ENCODE results near the gene LACTB.
"Not testable (repeated sequence)": the region's sequence is repeated elsewhere in the genome, so short reads cannot be mapped to it uniquely, and the experiment has no call there.

The LACTB gene

GRCh38 chr15:63104727-63105126, 16.9 kb upstream of the LACTB start:
- Histone ChIP-seq H3K79me2 (ENCODE audit: insufficient read depth, low read length) (no peaks in the 10 kb centered on the region), H3K9ac (ENCODE audit: low read length) (no peak overlapping the region), H3K27me3 (ENCODE audit: low read length) (no peaks in the 10 kb centered on the region), H4K20me1 (ENCODE audit: low read depth, low read length) (no peaks in the 10 kb centered on the region), H3K4me2 (ENCODE audit: low read depth, low read length, poor library complexity, severe bottlenecking) (no peak overlapping the region), H3K4me3 (ENCODE audit: insufficient read depth, low read length, poor library complexity, severe bottlenecking) (no peak overlapping the region), H3F3A (ENCODE audit: insufficient read depth) (no peaks in the 10 kb centered on the region), H2AFZ (ENCODE audit: low read depth, low read length, severe bottlenecking) (no peak overlapping the region), H3K9me3 (ENCODE audit: insufficient read depth, low read length) (no peaks in the 10 kb centered on the region), H3K36me3 (ENCODE audit: low read length) (no peaks in the 10 kb centered on the region), H3K27ac (ENCODE audit: low read depth, low read length) (no peak overlapping the region), H3K9me2 (replicated peaks; ENCODE audit: insufficient read depth, low read length) (no peaks in the 10 kb centered on the region)
- TF ChIP-seq CTCF (IDR thresholded peaks at IDR 0.05; ENCODE audit: insufficient read depth, low read length, poor library complexity, severe bottlenecking) (no peak), EZH2phosphoT487 (conservative IDR thresholded peaks at IDR 0.05; ENCODE audit: low read length) (no peak)

- not testable (repeated sequence) for H2AFZ ChIP-seq (ENCODE audit: low read depth, low read length, severe bottlenecking); H3K9me3 ChIP-seq (ENCODE audit: insufficient read depth, low read length); H3K27ac ChIP-seq (ENCODE audit: low read depth, low read length); H3K9me2 ChIP-seq (replicated peaks; ENCODE audit: insufficient read depth, low read length); H3K9ac ChIP-seq (ENCODE audit: low read length); H3K4me2 ChIP-seq (ENCODE audit: low read depth, low read length, poor library complexity, severe bottlenecking); H4K20me1 ChIP-seq (ENCODE audit: low read depth, low read length); H3F3A ChIP-seq (ENCODE audit: insufficient read depth); H3K27me3 ChIP-seq (ENCODE audit: low read length); H3K79me2 ChIP-seq (ENCODE audit: insufficient read depth, low read length); H3K36me3 ChIP-seq (ENCODE audit: low read length); H3K4me3 ChIP-seq (ENCODE audit: insufficient read depth, low read length, poor library complexity, severe bottlenecking)
Measured at GRCh38 chr15:63105354-63105753, 16.3 kb upstream of the LACTB start.

- no peak overlapping the region for H3K27ac ChIP-seq (ENCODE audit: low read depth, low read length)
- H3K4me2 ChIP-seq (ENCODE audit: low read depth, low read length, poor library complexity, severe bottlenecking) = no peak overlapping the region
- no peaks in the 10 kb centered on the region for H3K36me3 ChIP-seq (ENCODE audit: low read length)
- no peaks in the 10 kb centered on the region for H3K9me3 ChIP-seq (ENCODE audit: insufficient read depth, low read length)
- H3K79me2 ChIP-seq (ENCODE audit: insufficient read depth, low read length) = no peaks in the 10 kb centered on the region
- no peak for TF ChIP-seq EZH2phosphoT487 (conservative IDR thresholded peaks at IDR 0.05; ENCODE audit: low read length)
- TF ChIP-seq CTCF (IDR thresholded peaks at IDR 0.05; ENCODE audit: insufficient read depth, low read length, poor library complexity, severe bottlenecking) = no peak
- no peaks in the 10 kb centered on the region for H3K27me3 ChIP-seq (ENCODE audit: low read length)
- no peaks in the 10 kb centered on the region for H3F3A ChIP-seq (ENCODE audit: insufficient read depth)
- H3K9me2 ChIP-seq (replicated peaks; ENCODE audit: insufficient read depth, low read length) = no peaks in the 10 kb centered on the region
- H3K4me3 ChIP-seq (ENCODE audit: insufficient read depth, low read length, poor library complexity, severe bottlenecking) = no peak overlapping the region
- H3K9ac ChIP-seq (ENCODE audit: low read length) = no peak overlapping the region
- H4K20me1 ChIP-seq (ENCODE audit: low read depth, low read length) = no peaks in the 10 kb centered on the region
- no peak overlapping the region for H2AFZ ChIP-seq (ENCODE audit: low read depth, low read length, severe bottlenecking)
Measured at GRCh38 chr15:63107895-63108546, 13.6 kb upstream of the LACTB start.

- Histone ChIP-seq H3K27ac (ENCODE audit: low read depth, low read length) (no peak overlapping the region), H3K4me2 (ENCODE audit: low read depth, low read length, poor library complexity, severe bottlenecking) (no peak overlapping the region)
- no peak for TF ChIP-seq CTCF (IDR thresholded peaks at IDR 0.05; ENCODE audit: insufficient read depth, low read length, poor library complexity, severe bottlenecking)
- no peak for TF ChIP-seq EZH2phosphoT487 (conservative IDR thresholded peaks at IDR 0.05; ENCODE audit: low read length)
Measured at GRCh38 chr15:63109498-63109897, 12.2 kb upstream of the LACTB start.

More at GRCh38 chr15:63109498-63109897, 12.2 kb upstream of the LACTB start:
- H2AFZ ChIP-seq (ENCODE audit: low read depth, low read length, severe bottlenecking) = no peak overlapping the region
- H3K4me3 ChIP-seq (ENCODE audit: insufficient read depth, low read length, poor library complexity, severe bottlenecking) = no peak overlapping the region
- no peak overlapping the region for H3K9ac ChIP-seq (ENCODE audit: low read length)
- H3F3A ChIP-seq (ENCODE audit: insufficient read depth) = no peaks in the 10 kb centered on the region
- H3K9me2 ChIP-seq (replicated peaks; ENCODE audit: insufficient read depth, low read length) = no peaks in the 10 kb centered on the region
- H3K9me3 ChIP-seq (ENCODE audit: insufficient read depth, low read length) = no peaks in the 10 kb centered on the region
- no peaks in the 10 kb centered on the region for H4K20me1 ChIP-seq (ENCODE audit: low read depth, low read length)
- H3K27me3 ChIP-seq (ENCODE audit: low read length) = no peaks in the 10 kb centered on the region
- no peaks in the 10 kb centered on the region for H3K36me3 ChIP-seq (ENCODE audit: low read length)
- no peaks in the 10 kb centered on the region for H3K79me2 ChIP-seq (ENCODE audit: insufficient read depth, low read length)

All from SU-DHL-6 (cell line).